IMR-90 (cell line): ENCODE results near the gene MRM1. TPM values are rescaled to one million over a fixed set of nuclear protein-coding genes. Genes with fewer than 3 reads are reported as not detected.

Source experiments
- ATAC-seq: fragments of 200-7000 bp; cut with Tn5 transposase; 2 replicates; pipeline ENCODE4 v1.9.1; 2020; ENCODE audit warnings: low read depth, mild to moderate bottlenecking, moderate library complexity
- BruUV-seq: library from RNA; stranded (reverse); fragments of 400-500 nt; replicated peaks from 2 replicates; lab custom pipeline; 2021; lab: Mats Ljungman, UMichigan
- CTCF ChIA-PET: fragments of 300-600 bp; formaldehyde crosslinking; extraction: SDS; loops from one replicate; lab custom pipeline; 2021; ENCODE audit warnings: antibody characterized with exemption; lab: Yijun Ruan, JAX
- POLR2A ChIA-PET: fragments of 300-600 bp; sonication (Branson Sonifier 250); formaldehyde crosslinking; loops from one replicate; lab custom pipeline; 2022; ENCODE audit warnings: antibody characterized with exemption; ENCODE audit not compliant: unreplicated experiment; lab: Charles Lee
- DNase-seq: peaks from one replicate; pipeline ENCODE4 v3.0.0; 2013
- H2AFZ ChIP-seq: replicated peaks from 2 replicates; pipeline ENCODE3; 2013; ENCODE audit warnings: low read length, mild to moderate bottlenecking; ENCODE audit not compliant: poor library complexity
- H2AK5ac ChIP-seq: 2 replicates; pipeline ENCODE4 v1.6.1; 2013; ENCODE audit warnings: low read depth, low read length, inconsistent platforms
- H2AK9ac ChIP-seq: replicated peaks from 2 replicates; pipeline ENCODE3; 2013; ENCODE audit warnings: mild to moderate bottlenecking, low read depth, low read length, moderate library complexity; ENCODE audit not compliant: poor library complexity
- H2BK120ac ChIP-seq: 2 replicates; pipeline ENCODE4 v1.6.1; 2013; ENCODE audit warnings: low read depth, low read length, inconsistent platforms
- H2BK15ac ChIP-seq: 3 replicates; pipeline ENCODE4 v1.6.1; 2013; ENCODE audit warnings: low read depth, low read length, inconsistent platforms
- H2BK20ac ChIP-seq: 2 replicates; pipeline ENCODE4 v1.6.1; 2013; ENCODE audit warnings: low read depth, mild to moderate bottlenecking, inconsistent platforms, low read length, moderate library complexity
- H2BK5ac ChIP-seq: 2 replicates; pipeline ENCODE4 v1.6.1; 2013; ENCODE audit warnings: mild to moderate bottlenecking, low read depth, low read length, inconsistent platforms; ENCODE audit not compliant: poor library complexity, severe bottlenecking
- H3K14ac ChIP-seq: replicated peaks from 2 replicates; pipeline ENCODE4 v1.6.1; 2013; ENCODE audit warnings: low read depth, low read length, inconsistent platforms
- H3K18ac ChIP-seq: 2 replicates; pipeline ENCODE4 v1.6.1; 2013; ENCODE audit warnings: low read depth, low read length, control low read depth
- H3K23ac ChIP-seq: 2 replicates; pipeline ENCODE4 v1.6.1; 2013; ENCODE audit warnings: low read depth, low read length, inconsistent platforms
- H3K27ac ChIP-seq: 2 replicates; pipeline ENCODE4 v1.5.1; 2013; ENCODE audit warnings: mild to moderate bottlenecking, control low read depth, low read length; ENCODE audit not compliant: insufficient read depth
- H3K27me3 ChIP-seq: 2 replicates; pipeline ENCODE4 v1.6.1; 2013; ENCODE audit warnings: low read length; ENCODE audit not compliant: control insufficient read depth, insufficient read depth
- H3K36me3 ChIP-seq: 2 replicates; pipeline ENCODE4 v1.6.1; 2013; ENCODE audit warnings: low read length, mixed read lengths; ENCODE audit not compliant: control insufficient read depth, insufficient read depth
- H3K4ac ChIP-seq: 2 replicates; pipeline ENCODE4 v1.6.1; 2013; ENCODE audit warnings: low read depth, low read length, inconsistent platforms
- H3K4me1 ChIP-seq: 2 replicates; pipeline ENCODE4 v1.6.1; 2013; ENCODE audit warnings: low read length, mixed read lengths; ENCODE audit not compliant: control insufficient read depth, insufficient read depth
- H3K4me2 ChIP-seq: 2 replicates; pipeline ENCODE4 v1.6.1; 2013; ENCODE audit warnings: low read depth, mild to moderate bottlenecking, control low read depth, low read length, moderate library complexity
- H3K4me3 ChIP-seq: 2 replicates; pipeline ENCODE4 v1.5.1; 2013; ENCODE audit warnings: low read depth, mild to moderate bottlenecking, control low read depth, low read length, moderate library complexity; ENCODE audit not compliant: insufficient read depth
- H3K56ac ChIP-seq: 2 replicates; pipeline ENCODE4 v1.6.1; 2013; ENCODE audit warnings: low read length, inconsistent platforms; ENCODE audit not compliant: insufficient read depth; ENCODE audit errors: extremely low read depth
- H3K79me1 ChIP-seq, 2 experiments: 2 replicates each; pipeline ENCODE4 v1.6.1; 2013; ENCODE audit warnings: low read length in 2 of 2, inconsistent platforms in 1 of 2, low read depth in 1 of 2
- H3K9ac ChIP-seq: 2 replicates; pipeline ENCODE4 v1.6.1; 2013; ENCODE audit warnings: low read depth, low read length, control low read depth
- H3K9me1 ChIP-seq: 2 replicates; pipeline ENCODE4 v1.6.1; 2013; ENCODE audit warnings: low read length, inconsistent platforms; ENCODE audit not compliant: insufficient read depth
- H3K9me3 ChIP-seq: 2 replicates; pipeline ENCODE4 v1.6.1; 2013; ENCODE audit warnings: low read length; ENCODE audit not compliant: control insufficient read depth, insufficient read depth
- H4K20me1 ChIP-seq: 2 replicates; pipeline ENCODE4 v1.6.1; 2013; ENCODE audit warnings: low read length, inconsistent platforms; ENCODE audit not compliant: insufficient read depth
- H4K5ac ChIP-seq: 2 replicates; pipeline ENCODE4 v1.6.1; 2013; ENCODE audit warnings: mild to moderate bottlenecking, low read depth, low read length, control low read depth
- H4K8ac ChIP-seq, 2 experiments: 2 replicates each; pipeline ENCODE4 v1.6.1; 2013; ENCODE audit warnings: low read depth in 2 of 2, low read length in 2 of 2, control low read depth in 1 of 2, inconsistent platforms in 1 of 2
- H4K91ac ChIP-seq: 2 replicates; pipeline ENCODE4 v1.6.1; 2013; ENCODE audit warnings: low read depth, low read length, inconsistent platforms; ENCODE audit not compliant: insufficient read depth
- BHLHE40 ChIP-seq: fragments of 150-350 bp; IDR thresholded peaks from 2 replicates; pipeline ENCODE4 v1.6.1; 2016; ENCODE audit warnings: mild to moderate bottlenecking, low read depth, low read length
- MAZ ChIP-seq: IDR thresholded peaks from 2 replicates; pipeline ENCODE4 v1.6.1; 2012; ENCODE audit warnings: low read depth, mild to moderate bottlenecking, low read length, improper control_type of control experiment, moderate library complexity, borderline replicate concordance
- WGBS, 2 experiments: methylation state at CpG; one replicate each; pipeline versions ENCODE4 v1.1.5 to v1.1.7; 2013; ENCODE audit warnings: missing lambda C conversion rate in 2 of 2; ENCODE audit not compliant: insufficient read length in 1 of 2; ENCODE audit errors: extremely low coverage in 2 of 2; 5-methylcytosine and 5-hydroxymethylcytosine counted together
- dilution Hi-C: fragments of 300-500 bp; cut with HindIII; formaldehyde crosslinking; loops from one replicate; pipeline ENCODE4 v1.14.3; 2018; ENCODE audit warnings: low sequenced_read_pairs; ENCODE audit not compliant: unreplicated experiment
- in situ Hi-C: fragments of 300-500 bp; cut with MboI; formaldehyde crosslinking; loops from 3 replicates; pipeline ENCODE4 v1.14.3; 2019; ENCODE audit warnings: low sequenced_read_pairs, inconsistent platforms, mixed read lengths
- intact Hi-C: fragments of 100-400 bp; cut with micrococcal nuclease; formaldehyde crosslinking; loops from 2 replicates; pipeline ENCODE4 v1.10.0; 2022
- polyA plus RNA-seq, 3 experiments: library from polyadenylated mRNA; depleted of rRNA; stranded (reverse); fragments of >200 nt; gene quantifications; 2 replicates each; pipeline ENCODE4 v1.2.3, GENCODE V29; 2012; ENCODE audit warnings: low replicate concordance in 1 of 3
- total RNA-seq: library from RNA; depleted of rRNA; stranded (reverse); fragments of >200 nt; gene quantifications from 2 replicates; pipeline ENCODE4 v1.2.3, GENCODE V29; 2012
- TF ChIP-seq, protein P1 (sequence below): fragments of 150-350 bp; IDR thresholded peaks from 2 replicates; pipeline ENCODE4 v1.6.1; 2017; ENCODE audit warnings: mild to moderate bottlenecking, antibody characterized with exemption, low read length, low read depth

Gene MRM1
- total and polyA plus RNA-seq, 2 of the 4 experiments (the other 2 are of a cell fraction), result 2.2 to 5.3 TPM

DNA sequence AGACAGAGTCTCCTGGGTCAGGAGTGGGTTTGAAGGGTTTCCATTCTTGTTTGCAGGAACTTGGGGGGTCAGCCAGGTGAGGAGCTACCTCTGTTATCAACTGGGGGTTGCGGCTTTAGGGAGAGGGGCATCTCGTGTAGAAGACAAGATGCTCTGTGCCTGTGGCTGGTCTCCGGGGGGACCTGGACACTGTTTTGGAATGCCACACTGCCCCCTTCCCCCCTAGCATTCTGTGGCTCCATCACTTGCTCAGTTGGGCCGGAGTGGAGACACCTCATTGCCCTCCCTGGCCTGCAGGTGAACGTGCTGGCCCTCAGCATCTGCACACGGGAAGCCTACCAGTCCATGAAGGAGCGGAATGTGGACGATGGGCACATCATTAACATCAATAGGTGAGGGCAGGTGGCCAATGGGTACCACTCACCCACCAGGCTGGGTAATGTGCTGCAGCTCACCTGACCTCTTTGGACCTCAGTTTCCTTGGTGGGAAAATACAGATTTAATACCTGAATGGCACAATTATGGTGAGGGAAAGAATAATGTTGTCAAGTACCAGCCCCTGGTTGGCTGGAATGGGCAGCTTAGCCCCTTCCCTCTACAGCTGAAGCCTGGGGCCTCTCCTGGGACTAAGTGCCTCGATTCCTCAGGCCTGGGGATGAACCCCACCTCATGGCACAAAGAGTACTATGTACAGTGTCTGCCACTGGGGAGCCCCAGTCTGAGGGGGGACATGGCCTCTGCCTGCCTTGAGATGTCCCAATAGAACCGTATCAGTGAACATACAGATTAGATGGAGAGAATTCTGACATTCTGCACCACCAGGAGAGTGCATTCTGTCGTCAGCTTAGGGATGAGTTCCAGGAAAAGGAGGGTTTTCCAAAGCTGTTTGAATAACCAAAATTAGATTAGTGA is 3.3 kb upstream of the MRM1 start:
- intact Hi-C loops (no loop called here), in situ Hi-C loops (no loop called here), dilution Hi-C loops (no loop called here)
- Histone ChIP-seq H2BK5ac (no peak overlapping the region), H3K27me3 (no peaks in the 10 kb centered on the region), H3K14ac (no peak overlapping the region), H3K4me1 (peaks cover 6% of the 10 kb centered on the region), H3K36me3 (no peaks in the 10 kb centered on the region), H3K27ac (no peak overlapping the region), H2BK120ac (no peak overlapping the region), H3K18ac (no peak overlapping the region), H3K9me3 (no peaks in the 10 kb centered on the region), H2BK20ac (no peak overlapping the region), H4K91ac (no peak overlapping the region), H3K23ac (no peak overlapping the region), H2BK15ac (no peak overlapping the region), H2AFZ (no peak overlapping the region), H4K5ac (no peak overlapping the region), H2AK5ac (no peak overlapping the region), H3K4ac (no peak overlapping the region), H4K20me1 (no peaks in the 10 kb centered on the region; the same call in 1 of the 2 replicates), H3K4me3 (no peak overlapping the region), H4K8ac (no peak overlapping the region), H3K9me1 (peaks cover 20% of the 10 kb centered on the region), H3K56ac (no peak overlapping the region), H3K79me1 (peaks cover 11 to 54% of the 10 kb centered on the region in 2 experiments; a peak in 3 of 4 replicates), H2AK9ac (no peak overlapping the region), H3K4me2 (no peak overlapping the region), H3K9ac (no peak overlapping the region)
- 90% methylated on average over 2 of the region's 11 CpGs; no CpG with 5 or more reads in 1 of the 2 experiments for WGBS, 2 experiments
- CTCF ChIA-PET, result no interaction called here
- no peak for DNase-seq
- POLR2A ChIA-PET, result no interaction called here
- TF ChIP-seq, protein P1, sequence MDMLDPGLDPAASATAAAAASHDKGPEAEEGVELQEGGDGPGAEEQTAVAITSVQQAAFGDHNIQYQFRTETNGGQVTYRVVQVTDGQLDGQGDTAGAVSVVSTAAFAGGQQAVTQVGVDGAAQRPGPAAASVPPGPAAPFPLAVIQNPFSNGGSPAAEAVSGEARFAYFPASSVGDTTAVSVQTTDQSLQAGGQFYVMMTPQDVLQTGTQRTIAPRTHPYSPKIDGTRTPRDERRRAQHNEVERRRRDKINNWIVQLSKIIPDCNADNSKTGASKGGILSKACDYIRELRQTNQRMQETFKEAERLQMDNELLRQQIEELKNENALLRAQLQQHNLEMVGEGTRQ, result no peak
- no peak for TF ChIP-seq BHLHE40
- TF ChIP-seq MAZ, result no peak
- ATAC-seq, result no peak
- BruUV-seq, result no TSS peak
